OCI-LY1 (cell line): ENCODE results near the gene KIAA1755.

Experiments used
- H2AFZ ChIP-seq: fragments of 200-600 bp; sonication (generic), shearing (Covaris generic); 2 replicates; pipeline ENCODE4 v1.6.0; 2014; ENCODE audit warnings: antibody characterized with exemption, mild to moderate bottlenecking, low read length
- H3F3A ChIP-seq: fragments of 200-600 bp; sonication (generic), shearing (Covaris generic); 2 replicates; pipeline ENCODE4 v1.6.0; 2014; ENCODE audit warnings: mild to moderate bottlenecking, antibody characterized with exemption, low read length, moderate library complexity; ENCODE audit not compliant: insufficient read depth
- H3K27ac ChIP-seq: fragments of 200-600 bp; sonication (generic); 2 replicates; pipeline ENCODE4 v1.5.1; 2014; ENCODE audit warnings: low read length, mixed run types, mild to moderate bottlenecking, low read depth; ENCODE audit not compliant: poor library complexity, severe bottlenecking
- H3K27me3 ChIP-seq: fragments of 200-600 bp; sonication (generic); 2 replicates; pipeline ENCODE4 v1.6.0; 2014; ENCODE audit warnings: antibody characterized with exemption, mild to moderate bottlenecking, low read length, moderate library complexity; ENCODE audit not compliant: insufficient read depth
- H3K36me3 ChIP-seq: fragments of 200-600 bp; sonication (generic); 2 replicates; pipeline ENCODE4 v1.6.1; 2014; ENCODE audit warnings: mild to moderate bottlenecking, antibody characterized with exemption, low read length, moderate library complexity, mixed read lengths; ENCODE audit not compliant: insufficient read depth
- H3K4me1 ChIP-seq: fragments of 200-600 bp; sonication (generic); 2 replicates; pipeline ENCODE4 v1.5.1; 2014; ENCODE audit warnings: mild to moderate bottlenecking, low read length, moderate library complexity; ENCODE audit not compliant: insufficient read depth, severe bottlenecking
- H3K4me2 ChIP-seq: fragments of 200-600 bp; sonication (generic), shearing (Covaris generic); 2 replicates; pipeline ENCODE4 v1.6.1; 2014; ENCODE audit warnings: low read length
- H3K4me3 ChIP-seq: fragments of 200-600 bp; sonication (generic); 2 replicates; pipeline ENCODE4 v1.5.1; 2014; ENCODE audit warnings: low read length, low read depth, mild to moderate bottlenecking, mixed read lengths; ENCODE audit not compliant: poor library complexity, severe bottlenecking
- H3K79me2 ChIP-seq: fragments of 200-600 bp; shearing (Covaris generic); 2 replicates; pipeline ENCODE4 v1.6.1; 2016; ENCODE audit warnings: mixed run types, low read length, mixed read lengths; ENCODE audit not compliant: insufficient read depth
- H3K9ac ChIP-seq: fragments of 200-600 bp; sonication (generic), shearing (Covaris generic); 2 replicates; pipeline ENCODE4 v1.6.1; 2014; ENCODE audit warnings: mild to moderate bottlenecking, low read length, mixed read lengths
- H3K9me2 ChIP-seq: fragments of 200-600 bp; sonication (generic), shearing (Covaris generic); 2 replicates; pipeline ENCODE4 v1.6.1; 2014; ENCODE audit warnings: low read depth, mild to moderate bottlenecking, low read length, mixed read lengths
- H3K9me3 ChIP-seq: fragments of 200-600 bp; shearing (Covaris generic); 2 replicates; pipeline ENCODE4 v1.6.1; 2014; ENCODE audit warnings: low read length, mixed read lengths
- H4K20me1 ChIP-seq: fragments of 200-600 bp; sonication (generic), shearing (Covaris generic); 2 replicates; pipeline ENCODE4 v1.6.0; 2016; ENCODE audit warnings: mild to moderate bottlenecking, low read length; ENCODE audit not compliant: insufficient read depth
- EZH2 ChIP-seq: fragments of 200-600 bp; sonication (generic), shearing (Covaris generic); IDR thresholded peaks from 2 replicates; pipeline ENCODE4 v1.8.0; 2017; ENCODE audit warnings: borderline replicate concordance, mixed run types, mild to moderate bottlenecking, antibody characterized with exemption, low read length, moderate library complexity, mixed read lengths
- TF ChIP-seq, protein P1 (sequence below): fragments of 200-600 bp; sonication (generic), shearing (Covaris generic); IDR thresholded peaks from 2 replicates; pipeline ENCODE4 v1.5.1; 2017; ENCODE audit warnings: mild to moderate bottlenecking, antibody characterized with exemption, low read length, moderate library complexity, mixed read lengths

Gene KIAA1755

DNA sequence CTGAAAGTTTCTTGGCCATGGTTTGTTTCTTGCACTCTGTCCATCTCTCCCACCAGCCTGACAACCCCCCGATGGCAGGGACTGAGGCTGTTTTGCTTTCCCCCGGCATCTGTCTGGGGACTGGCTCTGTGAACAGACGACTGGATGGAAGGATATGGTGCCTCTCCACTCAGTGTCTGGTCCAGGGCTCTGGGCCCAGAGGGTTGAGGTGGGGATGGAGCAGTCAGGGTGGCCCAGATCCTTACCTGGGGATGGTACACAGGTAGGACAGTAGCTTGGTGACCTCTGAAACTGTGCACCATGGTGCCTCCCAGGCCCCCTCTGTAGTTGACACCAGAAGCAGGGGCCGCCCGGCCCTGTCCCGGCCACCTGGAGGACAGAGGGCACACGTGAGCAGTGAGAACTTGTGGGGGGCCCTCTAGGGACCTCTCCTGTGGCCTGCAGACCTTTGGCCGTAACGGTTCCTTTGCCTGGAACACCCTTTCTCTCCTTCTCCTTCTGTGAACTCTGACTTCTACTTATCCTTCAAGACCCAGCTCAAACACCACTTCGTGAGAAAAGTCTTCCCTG, 29.5 kb downstream of the KIAA1755 start:
- no peaks in the 10 kb centered on the region for H4K20me1 ChIP-seq
- H3K36me3 ChIP-seq: no peaks in the 10 kb centered on the region
- H3K9me2 ChIP-seq: no peaks in the 10 kb centered on the region
- H3K4me1 ChIP-seq: no peaks in the 10 kb centered on the region
- no peak overlapping the region for H3K9ac ChIP-seq
- TF ChIP-seq, protein P1, sequence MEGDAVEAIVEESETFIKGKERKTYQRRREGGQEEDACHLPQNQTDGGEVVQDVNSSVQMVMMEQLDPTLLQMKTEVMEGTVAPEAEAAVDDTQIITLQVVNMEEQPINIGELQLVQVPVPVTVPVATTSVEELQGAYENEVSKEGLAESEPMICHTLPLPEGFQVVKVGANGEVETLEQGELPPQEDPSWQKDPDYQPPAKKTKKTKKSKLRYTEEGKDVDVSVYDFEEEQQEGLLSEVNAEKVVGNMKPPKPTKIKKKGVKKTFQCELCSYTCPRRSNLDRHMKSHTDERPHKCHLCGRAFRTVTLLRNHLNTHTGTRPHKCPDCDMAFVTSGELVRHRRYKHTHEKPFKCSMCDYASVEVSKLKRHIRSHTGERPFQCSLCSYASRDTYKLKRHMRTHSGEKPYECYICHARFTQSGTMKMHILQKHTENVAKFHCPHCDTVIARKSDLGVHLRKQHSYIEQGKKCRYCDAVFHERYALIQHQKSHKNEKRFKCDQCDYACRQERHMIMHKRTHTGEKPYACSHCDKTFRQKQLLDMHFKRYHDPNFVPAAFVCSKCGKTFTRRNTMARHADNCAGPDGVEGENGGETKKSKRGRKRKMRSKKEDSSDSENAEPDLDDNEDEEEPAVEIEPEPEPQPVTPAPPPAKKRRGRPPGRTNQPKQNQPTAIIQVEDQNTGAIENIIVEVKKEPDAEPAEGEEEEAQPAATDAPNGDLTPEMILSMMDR: no peak
- TF ChIP-seq EZH2: no peak
- no peaks in the 10 kb centered on the region for H3K9me3 ChIP-seq
- no peak overlapping the region for H3K4me3 ChIP-seq
- H3K79me2 ChIP-seq: no peaks in the 10 kb centered on the region
- H3K27ac ChIP-seq: no peak overlapping the region
- no peak overlapping the region for H3K4me2 ChIP-seq
- H3F3A ChIP-seq: no peaks in the 10 kb centered on the region
- H3K27me3 ChIP-seq: no peaks in the 10 kb centered on the region
- no peak overlapping the region for H2AFZ ChIP-seq

DNA sequence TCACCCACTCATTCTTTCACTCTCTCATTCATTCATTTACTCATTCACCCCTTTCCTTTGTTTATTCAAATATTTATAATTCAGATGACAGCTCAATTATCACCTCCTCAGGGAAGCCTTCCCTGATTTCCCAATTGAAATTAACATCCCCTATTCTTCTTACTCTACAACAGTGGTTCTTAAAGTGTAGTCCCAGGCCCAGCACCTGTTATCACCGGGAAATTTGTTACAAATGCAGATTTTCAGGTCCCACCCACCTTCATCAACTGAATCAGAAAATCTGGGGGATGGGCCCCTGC, 30.3 kb downstream of the KIAA1755 start:
- Histone ChIP-seq H3K4me3 (no peak overlapping the region), H3K4me1 (no peaks in the 10 kb centered on the region), H3K9me2 (no peaks in the 10 kb centered on the region), H3F3A (no peaks in the 10 kb centered on the region), H3K79me2 (no peaks in the 10 kb centered on the region), H3K36me3 (no peaks in the 10 kb centered on the region), H3K27me3 (no peaks in the 10 kb centered on the region), H4K20me1 (no peaks in the 10 kb centered on the region), H3K27ac (no peak overlapping the region), H3K9ac (no peak overlapping the region), H3K4me2 (no peak overlapping the region), H3K9me3 (no peaks in the 10 kb centered on the region), H2AFZ (no peak overlapping the region)
- TF ChIP-seq, protein P1: no peak
- TF ChIP-seq EZH2: no peak

DNA sequence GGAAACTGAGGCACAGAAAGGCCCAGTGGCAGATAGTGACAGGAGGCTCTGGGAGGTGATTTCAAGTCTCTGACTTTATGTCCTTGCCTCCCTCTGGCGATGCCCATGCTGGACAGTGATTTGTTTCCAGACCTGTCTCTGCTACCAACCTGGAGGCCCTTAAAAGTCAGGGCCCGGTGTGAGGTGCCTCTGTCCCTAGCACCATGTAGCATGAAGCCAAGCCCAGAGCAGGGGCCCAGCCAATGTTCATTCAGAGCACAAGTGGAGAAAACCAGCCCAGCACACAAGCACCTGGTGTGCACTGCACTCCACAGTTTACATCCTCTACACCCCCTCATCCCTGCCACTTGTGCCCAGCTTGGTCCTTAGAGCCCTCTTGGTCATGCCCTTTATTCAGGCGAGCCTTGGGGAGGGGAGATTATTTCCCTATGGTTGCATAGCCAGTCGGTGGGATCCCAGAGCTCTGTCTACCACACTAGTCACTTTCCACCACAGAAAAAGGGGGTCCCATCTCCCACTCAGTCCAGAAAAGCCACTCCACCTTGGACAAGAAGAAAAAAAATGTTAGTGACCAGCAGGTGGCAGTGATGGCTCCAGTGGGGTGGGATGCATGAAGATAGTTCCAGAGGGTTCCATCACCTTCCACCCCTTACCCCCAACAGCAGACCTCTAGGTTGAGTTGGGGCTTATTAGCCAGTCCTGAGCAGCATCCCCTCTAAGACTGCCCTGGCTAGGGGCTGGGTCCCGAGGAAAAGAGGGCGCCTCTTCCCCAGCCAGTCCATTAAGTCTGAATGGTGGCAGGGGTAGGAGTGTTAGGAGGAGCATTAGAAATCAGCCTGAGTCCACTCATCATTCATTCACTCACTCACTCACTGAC, 30.9 kb downstream of the KIAA1755 start:
- H3K9me2 ChIP-seq: no peaks in the 10 kb centered on the region
- no peak overlapping the region for H3K9ac ChIP-seq
- no peaks in the 10 kb centered on the region for H3K27me3 ChIP-seq
- H3K4me1 ChIP-seq: no peaks in the 10 kb centered on the region
- H3K4me3 ChIP-seq: no peak overlapping the region
- H2AFZ ChIP-seq: no peak overlapping the region
- no peaks in the 10 kb centered on the region for H3K79me2 ChIP-seq
- TF ChIP-seq, protein P1: peak; percentile 50; the same call in 1 of the 2 replicates
- no peak for TF ChIP-seq EZH2
- no peaks in the 10 kb centered on the region for H3F3A ChIP-seq
- H3K9me3 ChIP-seq: no peaks in the 10 kb centered on the region
- H3K27ac ChIP-seq: no peak overlapping the region
- H3K4me2 ChIP-seq: no peak overlapping the region
- H4K20me1 ChIP-seq: no peaks in the 10 kb centered on the region
- H3K36me3 ChIP-seq: no peaks in the 10 kb centered on the region
